GM19238 (cell line): ENCODE data around the gene DNAJB11.
"Not testable (repeated sequence)": the region's sequence is repeated elsewhere in the genome, so short reads cannot be mapped to it uniquely, and the experiment has no call there.

Experiments used
- DNase-seq: peaks from one replicate; pipeline ENCODE4 v3.0.0; 2011; ENCODE audit warnings: low spot score; ENCODE audit not compliant: insufficient read length

The DNAJB11 gene

DNA sequence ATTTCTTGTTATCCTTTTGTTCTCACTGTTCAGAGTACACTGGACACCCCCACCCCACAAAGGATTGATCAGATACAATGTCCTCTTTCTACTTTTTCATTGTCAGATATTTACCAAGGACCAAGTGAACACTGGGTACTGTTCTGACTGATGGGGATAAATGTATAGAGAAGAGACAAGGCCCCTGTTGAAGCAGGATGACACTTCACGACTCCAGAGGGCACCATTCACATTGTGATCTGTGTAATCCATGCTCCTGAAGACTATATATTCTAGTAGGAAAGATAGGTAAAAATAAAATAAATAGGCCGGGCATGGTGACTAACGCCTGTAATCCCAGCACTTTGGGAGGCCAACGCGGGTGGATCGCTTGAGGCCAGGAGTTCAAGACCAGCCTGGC lies 19.1 kb upstream of the DNAJB11 start:
- DNase-seq = no peak

GRCh38 chr3:186552408-186553031 lies 18.0 kb upstream of the DNAJB11 start:
- DNase-seq = no peak

GRCh38 chr3:186564586-186564985 lies 5.9 kb upstream of the DNAJB11 start:
- DNase-seq = no peak

GRCh38 chr3:186566772-186567071 lies 3.8 kb upstream of the DNAJB11 start:
- no peak for DNase-seq

GRCh38 chr3:186567072-186567921 lies 3.2 kb upstream of the DNAJB11 start, which contains the start of gene TBCCD1:
TBCCD1 (minus strand) TSS chr3:186567339; CDS start chr3:186564329, 3,010 bp downstream.
- DNase-seq = peak; percentile 72

GRCh38 chr3:186569361-186569760 lies 1.2 kb upstream of the DNAJB11 start:
- DNase-seq = not testable (repeated sequence)

DNA sequence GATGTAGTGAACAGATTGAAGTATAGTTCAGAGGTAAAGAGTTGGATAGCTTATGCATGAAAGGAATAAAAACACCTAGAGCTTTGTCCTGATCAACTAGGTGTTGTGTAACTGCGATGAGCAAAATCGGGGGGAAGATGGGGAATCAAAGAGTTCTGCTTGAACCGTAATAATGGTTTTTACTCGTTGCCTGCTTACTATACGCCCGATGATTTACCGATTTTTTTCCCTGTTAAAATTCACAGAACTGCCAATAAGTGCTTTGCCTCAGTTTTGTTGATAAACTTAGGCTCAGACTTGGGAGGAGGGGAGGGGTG lies 783 bp upstream of the DNAJB11 start:
- no peak for DNase-seq

DNA sequence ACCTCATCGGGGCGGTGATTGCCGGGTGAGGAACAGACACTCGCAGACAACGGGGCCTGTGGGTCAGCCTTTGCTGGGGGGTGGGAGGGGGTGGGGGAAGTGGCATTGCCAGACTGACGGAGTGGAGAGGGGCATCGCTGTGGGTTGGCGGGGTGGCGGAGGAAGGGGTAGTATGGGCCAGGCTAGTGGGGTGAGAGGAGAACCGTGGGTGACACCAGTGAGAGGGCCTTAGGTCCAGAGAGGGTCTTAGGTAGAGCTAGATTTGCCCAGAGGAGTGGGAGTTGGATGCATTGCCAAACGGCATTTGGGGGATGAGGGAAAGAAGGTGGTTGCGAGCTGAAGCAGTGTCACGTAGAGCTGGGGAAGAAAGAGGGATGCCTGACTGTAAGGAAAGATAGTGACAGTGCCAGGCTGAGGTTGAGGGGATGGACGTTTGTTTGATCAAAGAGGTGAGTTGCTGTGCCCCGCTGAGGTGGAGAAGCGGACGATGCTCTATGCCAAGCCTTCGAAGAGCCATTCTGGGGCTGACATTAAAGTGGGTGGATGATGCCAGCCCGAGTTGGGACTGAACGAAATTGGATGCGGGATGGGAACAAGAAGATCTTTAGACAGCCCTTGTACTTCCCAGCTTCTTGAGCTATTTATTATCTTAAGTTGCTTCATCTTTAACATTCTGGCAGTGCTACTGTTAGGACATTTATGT lies 572 bp downstream of the DNAJB11 start:
- no peak for DNase-seq

GRCh38 chr3:186571644-186572013 lies 1.1 kb downstream of the DNAJB11 start:
- no peak for DNase-seq

DNA sequence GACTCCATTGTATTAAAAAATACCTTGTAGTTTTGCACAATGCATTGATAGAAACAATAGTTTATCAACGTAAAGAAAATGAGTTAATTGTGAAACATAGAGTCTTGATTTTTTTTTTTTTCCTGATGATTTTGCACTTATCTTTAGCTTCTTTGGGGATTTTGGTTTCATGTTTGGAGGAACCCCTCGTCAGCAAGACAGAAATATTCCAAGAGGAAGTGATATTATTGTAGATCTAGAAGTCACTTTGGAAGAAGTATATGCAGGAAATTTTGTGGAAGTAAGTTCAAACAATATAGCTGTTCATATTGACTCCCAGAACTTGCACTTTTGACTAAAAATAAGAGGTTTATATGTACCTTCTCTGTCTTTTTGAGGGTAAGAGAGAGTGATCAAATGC lies 7.0 kb downstream of the DNAJB11 start:
- DNase-seq = no peak

DNA sequence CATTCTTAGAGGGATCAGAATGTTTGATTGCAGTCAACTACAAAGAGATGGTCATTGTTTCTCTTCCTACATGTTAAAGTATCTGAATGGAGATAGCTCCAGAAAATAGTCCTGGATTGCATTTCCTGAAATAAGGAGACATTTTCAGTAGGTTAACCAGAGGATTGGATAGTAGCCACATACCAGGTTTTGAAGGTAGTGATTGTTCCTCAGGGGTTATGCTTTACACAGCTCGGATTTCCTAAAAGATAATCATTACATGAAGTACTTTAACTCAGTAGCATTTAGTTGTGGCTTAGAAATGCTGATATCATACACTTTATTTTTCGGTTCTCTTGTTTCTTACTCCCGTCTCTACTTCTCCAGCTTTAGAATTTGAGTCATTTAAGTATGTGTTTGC lies 10.3 kb downstream of the DNAJB11 start:
- DNase-seq = no peak

- no peak for DNase-seq
Measured at GRCh38 chr3:186582541-186582940, 12.0 kb downstream of the DNAJB11 start.

- no peak for DNase-seq
Measured at GRCh38 chr3:186583831-186584230, 13.3 kb downstream of the DNAJB11 start.

DNA sequence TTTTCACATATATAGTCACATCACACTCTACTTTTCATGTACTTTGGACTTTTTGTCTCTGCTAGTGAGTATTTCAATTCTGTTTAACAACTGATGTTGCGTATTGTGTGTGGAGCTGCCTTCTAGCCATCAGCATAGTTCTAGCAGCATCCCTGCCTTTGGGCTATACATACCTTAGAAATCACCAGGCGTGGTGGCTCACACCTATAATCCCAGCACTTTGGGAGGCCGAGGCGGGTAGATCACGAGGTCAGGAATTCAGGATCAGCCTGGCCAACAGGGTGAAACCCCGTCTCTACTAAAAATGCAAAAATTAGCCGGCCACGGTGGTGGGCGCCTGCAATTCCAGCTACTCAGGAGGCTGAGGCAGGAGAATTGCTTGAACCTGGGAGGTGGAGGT lies 15.7 kb downstream of the DNAJB11 start:
- not testable (repeated sequence) for DNase-seq

DNA sequence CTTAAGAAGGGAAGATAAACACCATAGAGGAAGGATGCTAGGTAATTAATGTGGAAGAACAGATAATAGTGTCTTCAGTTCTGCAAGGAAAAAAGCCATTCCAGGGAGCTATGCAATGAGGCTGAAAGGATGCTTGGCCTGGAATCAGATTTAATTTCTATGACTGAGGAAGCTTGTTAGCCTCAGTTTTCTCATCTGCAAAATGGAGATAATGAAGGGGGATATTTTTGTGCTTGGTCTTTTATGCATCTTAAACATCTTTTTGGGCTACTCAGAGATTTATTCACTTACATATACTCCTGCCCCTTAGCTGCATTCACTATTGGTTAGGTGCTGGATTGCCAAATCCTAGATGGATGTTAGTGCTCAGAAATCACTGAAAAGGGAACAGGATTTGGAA lies 16.7 kb downstream of the DNAJB11 start:
- DNase-seq = no peak

GRCh38 chr3:186588632-186589031 lies 18.1 kb downstream of the DNAJB11 start:
- DNase-seq = no peak

DNA sequence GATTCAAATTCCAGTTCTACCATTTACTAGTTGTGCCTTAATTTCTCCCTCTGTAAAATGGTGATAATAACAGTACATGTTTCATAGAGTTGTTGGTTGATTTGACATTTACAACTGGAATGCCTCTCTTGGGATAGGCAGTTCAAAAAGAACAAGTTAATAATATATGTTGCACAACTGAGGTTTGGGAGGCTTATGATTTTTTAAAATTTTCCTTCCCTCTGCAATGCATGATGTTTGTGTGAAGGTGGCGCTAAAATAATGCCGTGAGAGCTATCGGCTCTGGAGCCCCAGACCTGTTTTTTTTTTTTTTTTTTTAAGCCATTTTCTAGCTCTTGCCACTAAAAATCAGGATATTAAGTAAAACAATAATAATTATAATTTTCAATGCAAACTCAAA lies 18.6 kb downstream of the DNAJB11 start:
- no peak for DNase-seq

DNA sequence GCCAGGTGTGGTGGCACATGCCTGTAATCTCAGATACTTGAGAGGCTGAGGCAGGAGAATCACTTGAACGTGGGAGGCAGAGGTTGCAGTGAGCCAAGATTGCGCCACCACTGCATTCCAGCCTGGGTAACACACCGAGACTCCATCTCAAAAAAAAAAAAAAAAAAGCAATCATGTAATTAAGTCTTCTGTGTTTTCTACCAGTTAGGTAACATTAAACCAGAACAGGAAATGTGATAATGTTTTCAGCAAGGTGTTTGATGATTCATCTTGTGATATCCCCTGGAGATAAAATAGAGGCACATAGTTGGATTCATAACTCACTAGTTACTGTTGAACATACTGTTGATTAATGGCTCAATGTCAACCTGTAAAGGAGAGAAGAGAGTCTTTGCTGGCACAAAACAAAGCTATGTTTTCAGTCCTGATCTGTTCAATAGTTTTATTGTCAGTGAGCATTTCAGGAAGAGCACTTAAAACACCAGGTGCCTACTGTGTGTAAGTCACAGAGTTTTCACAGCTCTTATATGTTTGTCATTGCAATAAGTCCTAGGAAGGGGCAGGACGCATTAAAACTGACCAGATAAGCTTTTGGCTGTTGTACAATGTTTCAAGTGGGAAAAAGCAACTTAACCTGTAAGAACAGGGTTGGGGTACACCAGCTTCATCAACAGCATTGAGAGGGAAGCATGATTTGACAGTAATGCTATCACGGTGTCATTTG lies 19.5 kb downstream of the DNAJB11 start:
- no peak for DNase-seq

DNA sequence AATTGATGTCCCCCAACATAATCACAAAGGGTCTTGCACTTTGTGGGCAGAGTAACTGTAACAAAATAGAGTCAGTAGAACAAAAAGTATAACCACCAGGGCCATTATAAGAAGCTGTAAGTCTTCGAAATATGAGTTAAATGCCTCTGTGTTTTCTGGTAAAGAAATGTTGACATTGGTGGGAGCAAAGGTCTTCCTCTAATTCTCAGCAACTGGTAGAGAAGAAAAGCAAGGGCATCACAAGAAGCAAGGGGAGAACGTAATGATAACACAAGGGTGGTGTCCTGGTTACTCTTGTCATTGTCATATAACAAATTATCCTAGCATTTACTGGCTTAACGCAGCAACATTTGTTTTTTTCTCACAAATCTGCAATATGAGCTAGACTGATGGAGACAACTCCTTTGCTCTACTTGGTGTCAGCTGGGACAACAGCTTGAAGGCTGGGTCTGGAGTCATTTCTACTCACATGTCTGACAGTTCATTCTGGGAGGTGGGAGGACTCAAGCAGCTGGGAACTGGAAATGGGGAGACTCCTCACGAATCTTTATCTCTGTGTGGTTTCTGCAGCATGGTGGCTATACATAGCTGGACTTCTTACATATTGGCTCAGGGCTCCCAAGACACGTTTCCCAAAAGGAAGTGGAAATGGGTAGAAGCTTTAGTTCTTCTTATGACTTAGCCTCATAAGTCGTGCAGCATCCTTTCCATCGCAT lies 20.2 kb downstream of the DNAJB11 start:
- no peak for DNase-seq

GRCh38 chr3:186592682-186593081 lies 22.2 kb downstream of the DNAJB11 start:
- no peak for DNase-seq

DNA sequence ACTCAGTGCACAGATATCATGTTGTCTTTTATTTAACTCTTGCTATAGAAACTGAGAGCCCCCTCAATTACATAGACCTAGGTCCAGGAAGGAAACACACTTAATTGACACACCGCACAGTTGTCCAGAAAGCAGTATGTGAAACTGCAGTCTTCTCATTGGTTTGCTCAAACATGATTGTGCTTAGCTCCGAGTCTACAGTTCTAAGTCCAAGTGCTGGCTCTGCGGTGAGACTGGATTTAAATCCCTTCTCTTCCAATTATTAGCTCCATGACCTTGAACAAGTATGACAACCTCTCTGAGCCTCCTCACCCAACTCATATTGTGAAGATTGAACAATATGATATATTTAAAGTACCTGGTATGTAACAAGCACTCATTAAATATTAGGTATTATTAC lies 23.3 kb downstream of the DNAJB11 start:
- DNase-seq = no peak
